Mesenteric fat pad (tissue), 1 donor: Measurements from ENCODE around the gene EXOC4. TPM values are rescaled to one million over a fixed set of nuclear protein-coding genes. Genes with fewer than 3 reads are reported as not detected.
"Not testable (repeated sequence)": the region's sequence is repeated elsewhere in the genome, so short reads cannot be mapped to it uniquely, and the experiment has no call there.

ENCODE experiments used
- DNase-seq: peaks from one replicate; pipeline ENCODE4 v3.0.0-alpha.2; 2020; ENCODE audit warnings: low spot score
- total RNA-seq: library from RNA; stranded (reverse); fragmentation: NEBNext Ultra II Directional; extraction: Animal tissue kit (Norgen Biotek cat#: 25700); gene quantifications from one replicate; pipeline ENCODE4 v1.2.1, GENCODE V29; 2021
- donor health status: DM: yes; HTN: yes; CAD: no.

The EXOC4 gene
- total RNA-seq, 1 donor from 2014 or later = 79.3 TPM

GRCh38 chr7:133313575-133313974, 60.7 kb downstream of the EXOC4 start:
- DNase-seq = no peak

DNA sequence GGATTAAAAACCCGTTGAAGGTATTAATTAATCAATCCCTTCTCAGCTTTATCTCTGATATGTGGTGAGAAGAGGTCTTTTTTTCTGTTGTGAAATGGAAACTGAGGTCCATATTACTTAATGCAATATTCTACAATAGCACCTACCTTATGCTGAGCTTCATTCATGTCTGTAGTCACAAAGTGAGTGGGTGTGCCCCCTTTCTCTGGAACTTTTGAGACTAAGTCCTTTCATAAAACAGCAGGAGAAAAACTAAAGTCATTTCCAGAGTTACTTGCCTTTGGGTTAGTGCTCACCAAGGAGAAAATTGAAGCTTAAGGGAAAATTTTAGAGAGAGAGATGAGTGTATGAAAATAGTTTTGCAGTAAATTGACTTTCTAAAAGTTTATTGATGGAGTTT, 61.2 kb downstream of the EXOC4 start:
- DNase-seq = no peak

GRCh38 chr7:133315332-133316040, 62.6 kb downstream of the EXOC4 start:
- DNase-seq = no peak

- no peak for DNase-seq
Observed at GRCh38 chr7:133319842-133320241, 67.0 kb downstream of the EXOC4 start.

- DNase-seq = no peak
Observed at GRCh38 chr7:133320891-133321290, 68.0 kb downstream of the EXOC4 start.

- not testable (repeated sequence) for DNase-seq
Observed at GRCh38 chr7:133321366-133321765, 68.5 kb downstream of the EXOC4 start.

- not testable (repeated sequence) for DNase-seq
Observed at GRCh38 chr7:133326745-133327144, 73.9 kb downstream of the EXOC4 start.

GRCh38 chr7:133328021-133328420, 75.1 kb downstream of the EXOC4 start:
- not testable (repeated sequence) for DNase-seq

GRCh38 chr7:133330085-133330484, 77.2 kb downstream of the EXOC4 start:
- no peak for DNase-seq

DNA sequence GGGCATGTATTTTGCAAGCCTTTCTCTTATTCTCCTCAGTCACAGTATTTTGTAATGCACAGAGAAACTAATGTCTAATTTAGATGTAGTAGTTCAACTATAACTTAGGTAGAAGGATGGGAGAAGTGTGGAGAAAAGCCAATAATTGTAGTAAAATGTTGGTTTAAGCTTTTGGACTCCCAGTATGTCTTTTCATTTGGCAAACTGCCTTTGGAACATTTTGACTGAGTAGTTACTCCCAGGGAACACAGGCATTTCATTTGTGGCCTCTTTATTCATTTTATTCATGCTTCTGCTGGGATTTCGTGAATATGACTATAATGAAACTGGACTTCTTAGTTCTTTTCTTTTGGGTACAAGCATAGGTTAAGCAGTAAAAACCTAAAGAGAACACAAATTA, 79.0 kb downstream of the EXOC4 start:
- DNase-seq = no peak

DNA sequence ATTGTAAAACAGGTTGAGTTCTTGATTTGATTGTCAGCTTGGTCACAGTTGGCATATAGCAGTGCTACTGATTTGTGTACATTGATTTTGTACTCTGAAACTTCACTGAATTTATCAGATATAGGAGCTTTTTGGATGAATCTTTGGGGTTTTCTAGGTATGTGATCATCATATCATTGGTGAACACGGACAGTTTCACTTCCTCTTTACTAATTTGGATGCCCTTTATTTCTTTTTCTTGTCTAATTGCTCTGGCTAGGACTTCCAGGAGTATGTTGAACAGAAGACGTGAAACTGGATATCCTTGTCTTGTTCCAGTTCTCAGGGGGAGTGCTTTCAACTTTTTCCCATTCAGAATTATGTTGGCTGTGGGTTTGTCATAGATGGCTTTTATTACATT, 86.9 kb downstream of the EXOC4 start:
- DNase-seq = no peak

DNA sequence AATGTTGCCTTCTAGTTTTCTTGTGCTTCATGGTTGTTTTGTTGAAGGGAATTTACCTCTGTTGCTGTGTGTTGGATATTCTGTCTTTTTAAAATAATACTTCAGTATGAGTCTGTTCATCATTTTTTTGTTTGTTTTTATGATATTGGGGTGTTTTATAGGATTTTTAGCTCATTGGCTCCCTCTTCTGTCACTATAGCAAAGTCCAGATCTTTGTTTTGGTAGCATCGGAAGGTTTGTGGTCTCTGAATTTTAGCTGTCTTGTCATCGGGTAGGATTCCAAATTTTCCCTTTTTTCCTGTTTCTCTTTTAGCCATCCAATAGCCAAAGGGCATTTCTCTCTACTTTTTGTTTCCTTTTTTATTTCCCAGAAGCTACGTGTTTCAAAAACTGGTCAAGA, 91.4 kb downstream of the EXOC4 start:
- no peak for DNase-seq

DNA sequence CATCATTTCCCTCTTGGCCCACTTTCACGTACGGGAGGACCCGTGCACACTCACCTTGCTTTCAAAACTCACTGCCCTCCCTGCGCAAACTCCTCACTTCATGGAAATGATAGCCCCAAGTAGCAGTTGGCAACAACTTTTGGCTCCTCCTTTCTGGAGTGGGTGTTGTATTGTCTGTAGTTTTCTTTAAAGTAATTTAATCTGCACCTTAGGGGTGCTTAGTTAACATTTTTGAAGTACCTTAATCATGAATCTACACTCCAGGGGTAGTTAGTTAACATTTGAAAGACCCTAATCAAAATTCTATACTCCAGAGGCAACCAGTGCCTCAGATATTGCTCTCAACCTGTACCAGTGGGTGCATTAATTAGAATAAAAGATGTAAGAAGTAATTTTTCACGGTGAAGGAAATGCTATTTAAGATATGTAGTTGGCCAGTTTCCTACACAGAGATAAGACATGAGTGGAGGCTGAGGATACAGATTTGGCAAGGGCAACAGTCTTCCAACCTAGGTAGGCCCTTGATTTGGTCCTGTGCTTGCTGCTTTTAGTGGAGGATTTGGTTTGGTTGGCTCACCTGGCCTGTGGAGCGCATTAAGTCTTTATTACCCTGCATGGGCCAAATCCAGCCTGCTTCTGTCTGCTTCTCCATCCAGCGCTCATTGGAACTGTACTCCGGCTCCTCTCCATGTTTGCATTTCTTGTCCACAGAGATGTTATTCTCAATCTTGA, 93.0 kb downstream of the EXOC4 start:
- no peak for DNase-seq

- DNase-seq = no peak
Observed at GRCh38 chr7:133348250-133348649, 95.4 kb downstream of the EXOC4 start.

GRCh38 chr7:133349101-133349500, 96.2 kb downstream of the EXOC4 start:
- DNase-seq = no peak

DNA sequence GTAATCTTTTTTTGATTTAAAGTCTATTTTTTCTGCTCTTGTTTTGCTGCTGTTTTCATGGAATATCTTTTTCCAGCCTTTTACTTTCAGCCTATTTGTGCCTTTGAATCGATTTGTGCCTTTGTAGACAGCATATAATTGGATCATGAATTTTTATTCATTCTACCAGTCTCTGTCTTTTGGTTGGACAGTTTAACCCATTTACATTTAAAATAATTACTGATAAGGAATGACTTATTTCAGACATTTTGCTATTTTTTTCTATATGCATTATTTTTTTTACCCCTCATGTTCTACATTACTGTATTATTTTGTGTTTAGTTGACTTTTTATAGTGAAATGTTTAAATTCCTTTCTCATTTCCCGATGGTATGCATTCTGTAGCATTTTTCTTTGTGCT, 99.6 kb downstream of the EXOC4 start:
- DNase-seq = no peak

DNA sequence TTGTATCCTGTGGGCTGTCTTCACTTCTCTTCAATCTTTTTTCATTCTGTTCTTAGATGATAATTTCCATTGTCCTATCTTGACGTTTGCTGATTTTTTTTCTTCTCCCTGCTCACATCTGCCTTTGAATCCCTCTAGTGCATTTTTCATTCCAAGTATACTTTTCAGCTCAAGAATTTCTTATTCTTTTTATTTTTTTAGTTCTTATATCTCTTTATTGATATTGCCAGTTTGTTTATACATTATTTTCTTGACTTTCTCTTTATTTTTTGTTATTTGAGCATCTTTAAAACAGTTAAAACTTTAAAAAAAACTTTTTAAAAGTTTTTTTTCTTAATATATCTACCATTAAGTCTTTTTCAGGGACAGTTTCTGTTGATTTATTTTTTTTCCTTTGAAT, 100.9 kb downstream of the EXOC4 start:
- DNase-seq = no peak

DNA sequence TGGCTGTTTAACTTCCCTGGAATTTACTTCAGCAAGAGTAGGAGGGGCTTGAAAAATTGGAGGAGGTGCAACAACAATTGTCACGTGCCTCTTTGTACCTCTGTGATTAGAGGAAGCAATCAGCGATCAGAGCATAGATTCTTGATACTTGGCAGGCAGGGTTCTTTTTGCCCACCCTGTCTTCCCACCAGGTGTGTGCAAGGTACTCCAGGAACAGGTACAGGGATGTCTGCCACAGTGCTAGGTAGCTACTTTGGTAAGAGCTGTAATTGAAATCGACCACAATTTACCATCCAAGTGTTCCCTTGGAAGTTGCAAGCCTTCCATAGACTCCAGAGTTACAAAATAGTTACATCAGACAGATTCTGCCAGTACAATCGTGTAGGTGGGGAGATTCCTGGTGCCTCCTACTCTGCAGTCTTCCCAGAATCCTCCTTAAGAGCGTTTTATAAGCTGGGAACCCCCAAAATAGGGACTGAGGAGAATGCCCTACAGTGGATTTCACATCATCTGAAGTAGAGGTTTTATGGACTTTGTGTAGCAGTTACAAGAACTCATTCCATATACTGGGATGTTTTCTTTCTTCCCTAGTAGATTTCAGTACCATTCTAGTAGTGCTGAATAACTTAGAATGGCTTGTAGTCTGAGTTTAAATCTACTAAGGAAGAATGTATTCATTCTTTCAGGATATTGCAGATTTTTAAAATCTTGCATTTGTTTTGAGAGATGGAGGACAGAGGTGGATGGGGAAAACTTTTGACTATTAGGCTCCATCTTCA, 101.9 kb downstream of the EXOC4 start:
- no peak for DNase-seq

GRCh38 chr7:133355325-133355708, 102.4 kb downstream of the EXOC4 start:
- no peak for DNase-seq

DNA sequence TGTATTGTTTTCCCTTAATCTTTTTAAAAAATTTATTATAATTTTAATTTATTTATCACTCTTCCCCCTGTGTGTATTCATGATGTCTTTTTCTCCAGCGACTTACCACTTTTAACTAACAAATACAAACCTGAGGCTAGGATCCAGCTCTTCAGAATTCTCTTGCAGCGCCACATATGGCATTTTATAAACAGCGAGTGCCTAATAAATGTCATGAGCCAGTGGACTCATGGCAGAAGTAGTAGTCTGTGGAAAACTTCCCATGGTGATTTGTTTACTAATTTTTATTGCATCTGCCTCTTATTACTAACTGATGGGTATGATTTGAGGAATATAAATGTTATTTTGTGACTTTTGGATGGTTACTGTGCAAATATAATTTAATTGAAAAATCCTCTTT, 102.9 kb downstream of the EXOC4 start:
- no peak for DNase-seq

- no peak for DNase-seq
Observed at GRCh38 chr7:133358708-133359107, 105.8 kb downstream of the EXOC4 start.

- DNase-seq = no peak
Observed at GRCh38 chr7:133359449-133359848, 106.6 kb downstream of the EXOC4 start.
